ENCODE measurements around the gene STAT5B.
A peak's percentile ranks its signal among the peaks of the same experiment; 100 is the strongest.

The STAT5B gene

GRCh38 chr17:42284024-42284369 is 7.8 kb upstream of the STAT5B start:
- no peak for DNase-seq

DNA sequence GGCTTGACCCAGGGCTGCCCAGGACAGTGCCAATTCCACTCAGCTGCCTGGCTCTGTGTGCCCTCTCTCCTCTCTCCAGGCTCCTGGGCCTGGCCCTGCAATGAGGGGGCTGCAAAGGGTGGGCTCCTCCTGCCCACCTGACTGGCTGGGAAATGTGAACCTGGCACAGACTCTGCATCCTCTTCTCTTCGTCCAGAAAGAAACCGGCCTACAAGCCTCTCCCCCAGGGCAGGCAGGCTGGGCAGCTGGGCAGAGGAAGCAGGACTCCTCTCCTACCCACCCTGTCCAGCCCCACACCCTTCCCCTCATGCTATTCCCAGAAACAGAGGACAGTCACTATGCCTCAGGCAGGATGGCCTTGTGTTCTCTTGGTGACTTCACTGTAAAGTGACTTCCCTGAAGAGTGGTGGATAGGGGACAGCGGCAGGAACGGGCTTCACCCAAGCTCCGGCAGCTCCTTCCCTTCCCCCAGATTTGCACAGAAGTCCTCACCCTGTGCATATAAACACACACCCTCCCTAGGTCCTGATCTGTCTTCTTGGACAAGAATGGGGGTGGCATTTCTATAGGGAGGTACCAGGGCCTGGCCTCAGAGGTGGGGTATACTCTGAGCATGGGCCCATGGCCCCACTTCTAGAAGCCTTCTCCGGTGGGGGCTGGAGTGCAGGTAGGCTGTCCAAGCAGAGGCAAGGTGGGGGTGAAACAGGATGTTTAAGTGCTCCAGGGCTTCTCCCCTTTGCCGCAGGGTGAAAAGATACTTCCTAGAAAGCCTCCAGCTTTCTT is 7.2 kb upstream of the STAT5B start:
- DNase-seq, result no peak

DNA sequence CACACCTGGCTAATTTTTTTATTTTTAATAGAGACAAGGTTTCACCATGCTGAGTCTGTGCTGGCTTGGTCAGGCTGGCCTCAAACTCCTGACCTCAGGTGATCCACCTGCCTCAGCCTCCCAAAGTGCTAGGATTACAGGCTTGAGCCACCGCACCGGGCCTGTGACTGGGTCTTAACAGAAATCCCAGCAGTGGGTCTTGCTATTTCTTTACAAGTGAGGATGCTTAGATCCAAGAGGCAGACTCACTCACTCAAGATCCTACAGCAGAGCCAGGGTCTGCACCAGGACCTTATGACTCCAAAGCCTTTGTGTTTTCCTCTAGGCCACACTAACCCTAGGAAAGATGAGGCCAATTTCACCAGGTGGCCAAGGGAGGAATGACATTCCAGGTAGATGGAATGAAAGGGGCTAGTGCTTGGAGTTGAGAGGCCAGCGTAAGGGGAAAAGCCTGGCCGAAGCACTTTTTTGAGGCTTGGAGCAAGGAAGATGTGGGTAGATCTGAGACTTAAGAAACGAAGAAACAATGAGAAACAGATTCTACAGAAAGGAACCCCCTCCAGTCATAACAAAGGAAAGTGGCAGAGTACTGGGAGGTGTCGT is 6.4 kb upstream of the STAT5B start:
- no peak for DNase-seq

DNA sequence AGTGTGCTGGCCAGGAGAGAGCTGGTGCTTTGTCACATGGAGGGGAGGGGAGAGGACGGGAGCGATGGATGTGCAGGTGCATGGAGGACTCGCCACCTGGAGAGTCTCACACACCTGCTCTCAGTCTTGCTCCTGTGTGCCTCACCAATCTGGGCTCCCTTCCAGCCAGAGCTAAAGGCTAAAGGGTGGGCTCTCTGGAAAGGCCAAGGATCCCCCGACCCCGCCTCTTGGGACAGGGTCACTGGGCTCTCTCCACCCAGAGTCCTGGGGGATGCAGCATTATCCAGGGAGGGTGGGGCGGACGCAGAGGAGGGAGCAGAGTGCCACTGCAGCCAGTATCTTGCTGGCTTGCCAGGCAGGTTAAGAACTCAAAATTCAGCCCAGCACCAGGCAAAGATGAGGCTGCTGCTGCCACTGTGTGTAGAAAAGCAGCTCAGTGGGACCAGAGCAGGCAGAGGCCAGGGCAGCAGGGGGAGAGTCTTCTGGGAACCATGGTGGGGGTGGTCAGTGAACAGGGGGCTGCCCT is 5.4 kb upstream of the STAT5B start:
- DNase-seq, result no peak

- no peak for DNase-seq
Observed at GRCh38 chr17:42279776-42280630, 3.8 kb upstream of the STAT5B start.

GRCh38 chr17:42277342-42277712 is 1.1 kb upstream of the STAT5B start:
- DNase-seq, result no peak

DNA sequence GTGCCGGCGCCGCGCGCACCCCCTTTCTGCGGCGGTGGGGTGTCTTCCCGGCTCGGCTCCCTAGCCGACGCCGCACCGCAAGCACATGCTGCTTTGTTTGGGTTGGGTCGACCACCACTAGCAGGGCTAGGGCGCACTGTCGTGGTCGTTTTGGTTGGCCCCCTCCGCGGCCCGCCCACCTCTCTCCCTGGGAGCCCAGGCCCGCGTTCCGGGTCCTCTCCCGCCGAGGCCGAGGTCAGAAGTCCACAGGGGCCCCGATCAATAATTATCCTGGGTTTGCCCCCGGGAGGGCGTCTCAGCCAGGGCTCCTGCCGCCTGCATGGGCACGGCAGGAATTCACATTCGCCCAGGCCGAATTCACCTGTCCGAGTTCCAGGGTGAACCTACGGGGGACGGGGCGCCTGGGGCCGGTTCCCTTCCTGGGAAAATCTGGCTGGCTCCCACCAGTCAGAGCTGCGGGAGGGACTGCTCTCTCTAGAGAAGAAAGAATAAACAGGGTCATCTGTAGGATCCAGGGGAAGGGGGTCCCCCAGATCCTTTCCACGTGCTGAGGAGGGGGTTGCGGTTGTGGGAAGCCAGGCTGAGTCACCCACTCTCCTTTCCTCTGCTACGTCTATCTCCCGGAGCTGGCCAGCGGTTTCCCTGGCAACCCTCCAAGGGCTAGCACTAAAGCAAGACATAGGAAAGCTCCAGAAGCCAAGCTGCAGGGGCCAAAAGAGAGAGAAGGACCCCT is 584 bp upstream of the STAT5B start:
- DNase-seq, result no peak

GRCh38 chr17:42275527-42276358 is 448 bp downstream of the STAT5B start:
- no peak for DNase-seq

- no peak for DNase-seq
Observed at GRCh38 chr17:42274812-42275526, 1.2 kb downstream of the STAT5B start.

GRCh38 chr17:42274253-42274542 is 2.0 kb downstream of the STAT5B start:
- DNase-seq, result no peak

DNA sequence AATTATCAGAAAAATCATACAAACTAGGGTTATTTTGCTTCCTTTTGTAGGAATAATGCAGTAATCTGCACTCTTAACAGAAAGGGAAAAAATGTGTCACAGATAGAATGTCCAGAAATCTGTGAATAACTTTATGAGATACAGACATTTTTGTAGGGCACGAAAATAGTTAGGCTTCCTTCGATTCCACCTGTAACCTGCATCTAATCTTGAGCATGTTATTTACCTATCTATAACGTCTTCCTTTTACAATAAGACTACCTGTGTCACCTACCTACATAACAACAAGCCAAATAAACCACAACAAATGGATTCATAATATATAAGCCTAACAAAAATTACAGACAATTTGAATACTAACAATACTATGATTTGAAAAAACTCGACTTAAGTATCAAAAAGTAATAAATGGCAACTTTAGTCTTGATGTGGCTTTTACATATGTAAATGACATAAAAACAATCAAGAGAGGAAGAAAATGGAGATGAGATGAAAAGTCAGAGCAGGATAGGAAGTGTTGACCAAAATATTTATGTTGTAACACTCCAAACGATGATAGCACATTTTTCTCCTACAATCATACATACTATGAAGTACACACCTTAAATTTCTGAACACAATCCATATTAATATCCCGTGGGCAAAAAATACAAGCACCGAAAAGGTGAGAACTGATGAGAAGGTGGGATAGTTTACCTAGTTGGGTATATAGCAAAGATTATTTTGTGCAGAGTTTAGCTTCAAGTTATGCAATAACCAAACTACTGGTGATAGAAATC is 2.5 kb downstream of the STAT5B start:
- DNase-seq, result no peak

DNA sequence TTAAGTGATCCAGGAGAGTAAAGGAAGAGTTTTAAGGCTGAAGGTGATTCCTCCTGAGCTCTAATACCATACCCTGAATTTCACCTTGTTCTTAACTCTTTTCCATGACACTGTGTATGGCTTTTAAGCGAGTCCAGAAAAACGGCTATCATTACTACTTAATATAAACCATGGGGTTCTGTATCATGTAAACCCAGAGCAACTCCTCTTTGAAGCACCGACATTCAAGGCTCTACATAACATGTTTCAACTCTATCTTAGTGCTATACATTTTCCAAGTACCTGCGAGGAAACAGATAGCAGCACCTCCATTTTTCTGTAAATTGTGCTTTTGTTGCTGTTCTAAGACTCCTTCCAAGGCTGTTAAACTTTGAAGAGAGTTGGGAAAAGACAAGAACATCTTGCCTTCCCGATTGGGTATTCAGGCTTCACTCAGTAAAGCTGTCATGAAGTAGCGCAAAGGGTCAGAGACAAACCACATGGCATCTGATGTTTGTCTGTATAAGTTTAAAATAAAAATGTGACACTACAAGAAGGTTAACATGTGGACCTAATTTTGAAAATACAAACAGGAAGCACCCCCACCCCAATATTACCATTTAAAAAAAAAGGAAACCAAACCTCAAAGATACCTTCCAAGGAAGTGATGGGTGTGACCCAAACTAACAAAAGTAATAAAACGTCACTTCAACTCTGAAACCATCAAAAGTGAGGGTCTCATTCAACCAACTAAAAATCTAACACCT is 3.9 kb downstream of the STAT5B start:
- DNase-seq, result no peak

DNA sequence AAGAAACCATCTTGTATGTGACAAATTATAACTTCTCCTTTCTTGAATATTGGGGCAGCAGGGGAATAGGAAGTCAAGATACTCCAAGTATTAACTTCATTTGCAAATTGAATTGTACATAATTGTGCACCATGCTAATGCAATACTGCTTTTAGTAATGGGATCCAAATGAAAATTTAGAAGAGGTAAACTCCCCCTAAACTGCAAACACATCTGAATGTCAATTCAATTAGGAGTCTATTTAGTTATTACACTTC is 4.5 kb downstream of the STAT5B start:
- DNase-seq, result no peak

- peak; percentile 67 for DNase-seq
Observed at GRCh38 chr17:42271006-42271778, 5.0 kb downstream of the STAT5B start.

- DNase-seq, result no peak
Observed at GRCh38 chr17:42270596-42270995, 5.6 kb downstream of the STAT5B start.

- DNase-seq, result no peak
Observed at GRCh38 chr17:42270170-42270535, 6.0 kb downstream of the STAT5B start.

- no peak for DNase-seq
Observed at GRCh38 chr17:42268236-42268635, 8.0 kb downstream of the STAT5B start.

GRCh38 chr17:42266918-42267766 is 9.0 kb downstream of the STAT5B start:
- peak; percentile 79 for DNase-seq

- no peak for DNase-seq
Observed at GRCh38 chr17:42266462-42266861, 9.7 kb downstream of the STAT5B start.

All from activated CD4-positive, alpha-beta T cell treated with anti-CD3 and anti-CD28 coated beads, Interleukin-2, amount 50 U/mL, for 16 hours (primary cell).